GM12873 (cell line): ENCODE data around the gene SFMBT2.

Experiments used
- CTCF ChIP-seq: IDR thresholded peaks from 2 replicates; pipeline ENCODE4 v1.5.1; 2012; ENCODE audit warnings: low read depth, mild to moderate bottlenecking, moderate library complexity, low read length, control low read depth; ENCODE audit not compliant: insufficient read depth; ENCODE audit errors: missing control alignments

Gene SFMBT2

GRCh38 chr10:7399533-7399932 is 11.3 kb downstream of the SFMBT2 start:
- no peak for TF ChIP-seq CTCF

GRCh38 chr10:7397049-7398035 is 13.5 kb downstream of the SFMBT2 start:
- TF ChIP-seq CTCF, result no peak

GRCh38 chr10:7391748-7392147 is 19.1 kb downstream of the SFMBT2 start:
- no peak for TF ChIP-seq CTCF

GRCh38 chr10:7389844-7390243 is 21.0 kb downstream of the SFMBT2 start:
- no peak for TF ChIP-seq CTCF

GRCh38 chr10:7389346-7389745 is 21.5 kb downstream of the SFMBT2 start:
- TF ChIP-seq CTCF, result no peak

- no peak for TF ChIP-seq CTCF
Measured at GRCh38 chr10:7388602-7389001, 22.2 kb downstream of the SFMBT2 start.

GRCh38 chr10:7385114-7385513 is 25.7 kb downstream of the SFMBT2 start:
- TF ChIP-seq CTCF, result no peak
